ENCODE data around the gene TRPM8. TPM values are rescaled to one million over a fixed set of nuclear protein-coding genes. Genes with fewer than 3 reads are reported as not detected.

The TRPM8 gene
- total and polyA plus RNA-seq, 2 of the 13 experiments (the other 11 are each of a cell fraction or from before 2014, with no cell fraction given): 0.12 TPM; not detected in 1

- Histone ChIP-seq H2AFZ (ENCODE audit: low read length) (no peak overlapping the region), H3K79me2 (ENCODE audit: insufficient read depth, low read length) (no peaks in the 10 kb centered on the region), H3K27ac (ENCODE audit: extremely low read length, insufficient read depth, low read length) (no peak overlapping the region), H4K20me1 (ENCODE audit: insufficient read depth, low read length) (no peaks in the 10 kb centered on the region), H3K36me3 (replicated peaks in 1 of 2; ENCODE audit: control insufficient read depth in 1 of 2, insufficient read depth in 2 of 2, low read length in 2 of 2) (no peaks in the 10 kb centered on the region), H3K4me3 (replicated peaks in 1 of 3; ENCODE audit: insufficient read depth in 1 of 3, low read depth in 2 of 3, low read length in 3 of 3) (no peak overlapping the region), H3K9ac (ENCODE audit: insufficient read depth, low read depth, low read length) (no peak overlapping the region), H3K9me3 (ENCODE audit: low read length) (no peaks in the 10 kb centered on the region), H3K27me3 (ENCODE audit: control insufficient read depth in 1 of 2, insufficient read depth in 2 of 2, low read length in 2 of 2) (peaks cover 0 to 23% of the 10 kb centered on the region in 2 experiments; a peak in 3 of 5 replicates), H3K4me2 (ENCODE audit: low read depth, low read length) (no peak overlapping the region), H3K4me1 (ENCODE audit: insufficient read depth, low read length) (no peaks in the 10 kb centered on the region)
- POLR2A ChIA-PET: no interaction called here
- DNase-seq (ENCODE audit: low spot score) (no peak), ATAC-seq (no peak), FAIRE-seq (no peak)
- TF ChIP-seq ZBTB20 (CRISPR knock-in tag; IDR thresholded peaks at IDR 0.05; ENCODE audit: borderline replicate concordance, low read depth): no peak
- TF ChIP-seq ZNF777 (CRISPR knock-in tag; IDR thresholded peaks at IDR 0.05): no peak
- TF ChIP-seq EED (CRISPR knock-in tag; IDR thresholded peaks at IDR 0.05): no peak
- TF ChIP-seq ARNTL (CRISPR knock-in tag; IDR thresholded peaks at IDR 0.05): no peak
- intact Hi-C loops (cut with micrococcal nuclease; ENCODE audit: unreplicated experiment): no loop called here
- BruUV-seq (replicated peaks): no TSS peak
- CTCF ChIA-PET (ENCODE audit: low intra/inter-chr PET ratio, low total read pairs): no interaction called here
- WGBS (ENCODE audit: low lambda C conversion rate): 27% methylated on average over 4 of the region's 4 CpGs
- in situ Hi-C loops (cut with HindIII; ENCODE audit: extremely low pct_ligation_motif_present, low pct_unique_long_range_greater_than_20kb): no loop called here
These were observed 15.3 kb upstream of the TRPM8 start for GRCh38 chr2:233901884-233902283.

DNA sequence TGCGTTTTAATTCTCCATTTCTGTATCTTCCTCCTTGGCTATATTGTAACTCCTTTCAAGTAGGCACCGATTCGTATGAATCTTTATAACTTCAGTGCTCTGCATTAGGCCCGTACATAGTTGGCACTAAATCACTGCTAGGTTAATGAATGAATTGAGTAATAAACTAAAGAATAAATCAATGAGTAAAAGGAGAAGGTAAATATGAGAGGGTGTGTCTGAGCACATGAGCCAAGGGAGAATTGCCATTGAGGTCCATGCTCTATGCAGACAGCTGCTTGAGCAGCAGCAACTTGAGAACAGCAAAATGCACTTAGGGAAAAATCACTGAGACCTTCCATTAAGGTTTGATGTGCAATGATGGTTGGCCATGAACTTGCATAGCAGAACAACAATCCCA, 11.2 kb upstream of the TRPM8 start:
- Histone ChIP-seq H3K4me1 (ENCODE audit: insufficient read depth, low read length) (no peaks in the 10 kb centered on the region), H3K27me3 (ENCODE audit: control insufficient read depth in 1 of 2, insufficient read depth in 2 of 2, low read length in 2 of 2) (peaks cover 0 to 24% of the 10 kb centered on the region in 2 experiments; a peak in 3 of 5 replicates), H4K20me1 (ENCODE audit: insufficient read depth, low read length) (no peaks in the 10 kb centered on the region), H3K4me2 (ENCODE audit: low read depth, low read length) (no peak overlapping the region), H3K79me2 (ENCODE audit: insufficient read depth, low read length) (no peaks in the 10 kb centered on the region), H2AFZ (ENCODE audit: low read length) (no peak overlapping the region), H3K9ac (ENCODE audit: insufficient read depth, low read depth, low read length) (no peak overlapping the region), H3K36me3 (replicated peaks in 1 of 2; ENCODE audit: control insufficient read depth in 1 of 2, insufficient read depth in 2 of 2, low read length in 2 of 2) (no peaks in the 10 kb centered on the region), H3K9me3 (ENCODE audit: low read length) (no peaks in the 10 kb centered on the region), H3K4me3 (replicated peaks in 1 of 3; ENCODE audit: insufficient read depth in 1 of 3, low read depth in 2 of 3, low read length in 3 of 3) (no peak overlapping the region), H3K27ac (ENCODE audit: extremely low read length, insufficient read depth, low read length) (no peak overlapping the region)
- no peak for DNase-seq (ENCODE audit: low spot score)
- TF ChIP-seq IRF2 (CRISPR knock-in tag; IDR thresholded peaks at IDR 0.05): no peak
- no peak for TF ChIP-seq PTBP1 (IDR thresholded peaks at IDR 0.05; ENCODE audit: low read depth, low read length, poor library complexity, severe bottlenecking)
- TF ChIP-seq ZNF746 (CRISPR knock-in tag; IDR thresholded peaks at IDR 0.05): no peak
- TF ChIP-seq ELF4 (CRISPR knock-in tag; IDR thresholded peaks at IDR 0.05; ENCODE audit: borderline replicate concordance): no peak
- no peak for TF ChIP-seq MTA1 (CRISPR knock-in tag; IDR thresholded peaks at IDR 0.05; ENCODE audit: borderline replicate concordance)
- ChIA-PET POLR2A (no interaction called here), CTCF (ENCODE audit: low intra/inter-chr PET ratio, low total read pairs) (no interaction called here)
- intact Hi-C loops (cut with micrococcal nuclease; ENCODE audit: unreplicated experiment): no loop called here
- in situ Hi-C loops (cut with HindIII; ENCODE audit: extremely low pct_ligation_motif_present, low pct_unique_long_range_greater_than_20kb): no loop called here
- BruUV-seq (replicated peaks): no TSS peak
- WGBS (ENCODE audit: low lambda C conversion rate): 48% methylated on average over 4 of the region's 4 CpGs
- ATAC-seq: no peak
- no peak for FAIRE-seq
